ENCODE measurements around the gene TAS2R5. TPM values are rescaled to one million over a fixed set of nuclear protein-coding genes. Genes with fewer than 3 reads are reported as not detected.

Gene TAS2R5
- total RNA-seq, 1 experiment from 2014 or later: 0.90 TPM

- TF ChIP-seq ELF4 (CRISPR knock-in tag; IDR thresholded peaks at IDR 0.05; ENCODE audit: low read depth): no peak
- TF ChIP-seq ERG (CRISPR knock-in tag; IDR thresholded peaks at IDR 0.05): no peak
- TF ChIP-seq ZNF121 (CRISPR knock-in tag; IDR thresholded peaks at IDR 0.05): no peak
Measured at GRCh38 chr7:141742229-141742628, 47.8 kb upstream of the TAS2R5 start (continued).

- Mint-ChIP-seq H3K27ac (no peak overlapping the region), H3K27me3 (ENCODE audit: low read depth) (no peaks in the 10 kb centered on the region), H3K4me1 (peaks cover 8% of the 10 kb centered on the region), H3K36me3 (peaks cover 79% of the 10 kb centered on the region), H3K4me3 (no peak overlapping the region), H3K9me3 (no peaks in the 10 kb centered on the region)
- no peak for ATAC-seq
- ChIA-PET CTCF (no interaction called here), POLR2A (no interaction called here)
- no peak for TF ChIP-seq ZNF219 (CRISPR knock-in tag; IDR thresholded peaks at IDR 0.05; ENCODE audit: borderline replicate concordance)
- DNase-seq (ENCODE audit: low spot score): no peak
Measured at GRCh38 chr7:141744131-141744530, 45.9 kb upstream of the TAS2R5 start.

DNA sequence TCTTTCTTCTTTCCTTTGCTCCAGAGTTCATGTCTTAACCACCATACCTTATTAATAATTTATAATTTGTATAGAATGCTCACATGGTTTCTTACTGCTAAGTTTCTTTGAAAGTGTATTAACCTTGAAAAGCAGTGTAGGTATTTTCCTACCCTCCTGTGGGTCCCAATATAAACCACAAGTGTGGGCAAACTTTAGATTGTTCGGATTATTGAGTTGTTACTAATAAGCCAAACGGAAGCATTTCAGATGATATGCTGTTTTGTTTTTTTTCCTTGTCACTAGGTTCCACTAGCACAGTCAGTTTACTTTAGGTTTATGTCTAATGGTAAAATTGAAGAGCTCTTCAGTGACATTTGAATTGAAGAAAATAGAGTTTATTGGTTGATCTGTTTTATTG is 41.6 kb upstream of the TAS2R5 start:
- no peak overlapping the region for H3K4me3 Mint-ChIP-seq
- H3K9me3 Mint-ChIP-seq: peaks cover 30% of the 10 kb centered on the region
- no peaks in the 10 kb centered on the region for H3K27me3 Mint-ChIP-seq (ENCODE audit: low read depth)
- no peak for ATAC-seq
- DNase-seq (ENCODE audit: low spot score): no peak
- H3K4me1 Mint-ChIP-seq: no peaks in the 10 kb centered on the region
- POLR2A ChIA-PET: no interaction called here
- H3K27ac Mint-ChIP-seq: no peak overlapping the region
- CTCF ChIA-PET: interaction anchor here (1.0 kb wide), 1 partner anchor 11 kb away, joined by 4 read pairs; the partner anchor contains the start of gene SSBP1
- peaks cover 86% of the 10 kb centered on the region for H3K36me3 Mint-ChIP-seq
- TF ChIP-seq, protein P1, sequence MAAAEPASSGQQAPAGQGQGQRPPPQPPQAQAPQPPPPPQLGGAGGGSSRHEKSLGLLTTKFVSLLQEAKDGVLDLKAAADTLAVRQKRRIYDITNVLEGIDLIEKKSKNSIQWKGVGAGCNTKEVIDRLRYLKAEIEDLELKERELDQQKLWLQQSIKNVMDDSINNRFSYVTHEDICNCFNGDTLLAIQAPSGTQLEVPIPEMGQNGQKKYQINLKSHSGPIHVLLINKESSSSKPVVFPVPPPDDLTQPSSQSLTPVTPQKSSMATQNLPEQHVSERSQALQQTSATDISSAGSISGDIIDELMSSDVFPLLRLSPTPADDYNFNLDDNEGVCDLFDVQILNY (CRISPR knock-in tag; IDR thresholded peaks at IDR 0.05): no peak
- TF ChIP-seq, protein P2, sequence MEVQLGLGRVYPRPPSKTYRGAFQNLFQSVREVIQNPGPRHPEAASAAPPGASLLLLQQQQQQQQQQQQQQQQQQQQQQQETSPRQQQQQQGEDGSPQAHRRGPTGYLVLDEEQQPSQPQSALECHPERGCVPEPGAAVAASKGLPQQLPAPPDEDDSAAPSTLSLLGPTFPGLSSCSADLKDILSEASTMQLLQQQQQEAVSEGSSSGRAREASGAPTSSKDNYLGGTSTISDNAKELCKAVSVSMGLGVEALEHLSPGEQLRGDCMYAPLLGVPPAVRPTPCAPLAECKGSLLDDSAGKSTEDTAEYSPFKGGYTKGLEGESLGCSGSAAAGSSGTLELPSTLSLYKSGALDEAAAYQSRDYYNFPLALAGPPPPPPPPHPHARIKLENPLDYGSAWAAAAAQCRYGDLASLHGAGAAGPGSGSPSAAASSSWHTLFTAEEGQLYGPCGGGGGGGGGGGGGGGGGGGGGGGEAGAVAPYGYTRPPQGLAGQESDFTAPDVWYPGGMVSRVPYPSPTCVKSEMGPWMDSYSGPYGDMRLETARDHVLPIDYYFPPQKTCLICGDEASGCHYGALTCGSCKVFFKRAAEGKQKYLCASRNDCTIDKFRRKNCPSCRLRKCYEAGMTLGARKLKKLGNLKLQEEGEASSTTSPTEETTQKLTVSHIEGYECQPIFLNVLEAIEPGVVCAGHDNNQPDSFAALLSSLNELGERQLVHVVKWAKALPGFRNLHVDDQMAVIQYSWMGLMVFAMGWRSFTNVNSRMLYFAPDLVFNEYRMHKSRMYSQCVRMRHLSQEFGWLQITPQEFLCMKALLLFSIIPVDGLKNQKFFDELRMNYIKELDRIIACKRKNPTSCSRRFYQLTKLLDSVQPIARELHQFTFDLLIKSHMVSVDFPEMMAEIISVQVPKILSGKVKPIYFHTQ (CRISPR knock-in tag; IDR thresholded peaks at IDR 0.05): no peak
- no peak for TF ChIP-seq GTF2I (CRISPR knock-in tag; conservative IDR thresholded peaks at IDR 0.05)
- TF ChIP-seq ZNF423 (CRISPR knock-in tag; IDR thresholded peaks at IDR 0.05): no peak
- TF ChIP-seq, protein P3, sequence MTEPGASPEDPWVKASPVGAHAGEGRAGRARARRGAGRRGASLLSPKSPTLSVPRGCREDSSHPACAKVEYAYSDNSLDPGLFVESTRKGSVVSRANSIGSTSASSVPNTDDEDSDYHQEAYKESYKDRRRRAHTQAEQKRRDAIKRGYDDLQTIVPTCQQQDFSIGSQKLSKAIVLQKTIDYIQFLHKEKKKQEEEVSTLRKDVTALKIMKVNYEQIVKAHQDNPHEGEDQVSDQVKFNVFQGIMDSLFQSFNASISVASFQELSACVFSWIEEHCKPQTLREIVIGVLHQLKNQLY (CRISPR knock-in tag; IDR thresholded peaks at IDR 0.05): no peak
- TF ChIP-seq MYBL2 (CRISPR knock-in tag; IDR thresholded peaks at IDR 0.05): no peak
- TF ChIP-seq, protein P4, sequence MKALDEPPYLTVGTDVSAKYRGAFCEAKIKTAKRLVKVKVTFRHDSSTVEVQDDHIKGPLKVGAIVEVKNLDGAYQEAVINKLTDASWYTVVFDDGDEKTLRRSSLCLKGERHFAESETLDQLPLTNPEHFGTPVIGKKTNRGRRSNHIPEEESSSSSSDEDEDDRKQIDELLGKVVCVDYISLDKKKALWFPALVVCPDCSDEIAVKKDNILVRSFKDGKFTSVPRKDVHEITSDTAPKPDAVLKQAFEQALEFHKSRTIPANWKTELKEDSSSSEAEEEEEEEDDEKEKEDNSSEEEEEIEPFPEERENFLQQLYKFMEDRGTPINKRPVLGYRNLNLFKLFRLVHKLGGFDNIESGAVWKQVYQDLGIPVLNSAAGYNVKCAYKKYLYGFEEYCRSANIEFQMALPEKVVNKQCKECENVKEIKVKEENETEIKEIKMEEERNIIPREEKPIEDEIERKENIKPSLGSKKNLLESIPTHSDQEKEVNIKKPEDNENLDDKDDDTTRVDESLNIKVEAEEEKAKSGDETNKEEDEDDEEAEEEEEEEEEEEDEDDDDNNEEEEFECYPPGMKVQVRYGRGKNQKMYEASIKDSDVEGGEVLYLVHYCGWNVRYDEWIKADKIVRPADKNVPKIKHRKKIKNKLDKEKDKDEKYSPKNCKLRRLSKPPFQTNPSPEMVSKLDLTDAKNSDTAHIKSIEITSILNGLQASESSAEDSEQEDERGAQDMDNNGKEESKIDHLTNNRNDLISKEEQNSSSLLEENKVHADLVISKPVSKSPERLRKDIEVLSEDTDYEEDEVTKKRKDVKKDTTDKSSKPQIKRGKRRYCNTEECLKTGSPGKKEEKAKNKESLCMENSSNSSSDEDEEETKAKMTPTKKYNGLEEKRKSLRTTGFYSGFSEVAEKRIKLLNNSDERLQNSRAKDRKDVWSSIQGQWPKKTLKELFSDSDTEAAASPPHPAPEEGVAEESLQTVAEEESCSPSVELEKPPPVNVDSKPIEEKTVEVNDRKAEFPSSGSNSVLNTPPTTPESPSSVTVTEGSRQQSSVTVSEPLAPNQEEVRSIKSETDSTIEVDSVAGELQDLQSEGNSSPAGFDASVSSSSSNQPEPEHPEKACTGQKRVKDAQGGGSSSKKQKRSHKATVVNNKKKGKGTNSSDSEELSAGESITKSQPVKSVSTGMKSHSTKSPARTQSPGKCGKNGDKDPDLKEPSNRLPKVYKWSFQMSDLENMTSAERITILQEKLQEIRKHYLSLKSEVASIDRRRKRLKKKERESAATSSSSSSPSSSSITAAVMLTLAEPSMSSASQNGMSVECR (CRISPR knock-in tag; IDR thresholded peaks at IDR 0.05; ENCODE audit: borderline replicate concordance): no peak
- TF ChIP-seq, protein P5, sequence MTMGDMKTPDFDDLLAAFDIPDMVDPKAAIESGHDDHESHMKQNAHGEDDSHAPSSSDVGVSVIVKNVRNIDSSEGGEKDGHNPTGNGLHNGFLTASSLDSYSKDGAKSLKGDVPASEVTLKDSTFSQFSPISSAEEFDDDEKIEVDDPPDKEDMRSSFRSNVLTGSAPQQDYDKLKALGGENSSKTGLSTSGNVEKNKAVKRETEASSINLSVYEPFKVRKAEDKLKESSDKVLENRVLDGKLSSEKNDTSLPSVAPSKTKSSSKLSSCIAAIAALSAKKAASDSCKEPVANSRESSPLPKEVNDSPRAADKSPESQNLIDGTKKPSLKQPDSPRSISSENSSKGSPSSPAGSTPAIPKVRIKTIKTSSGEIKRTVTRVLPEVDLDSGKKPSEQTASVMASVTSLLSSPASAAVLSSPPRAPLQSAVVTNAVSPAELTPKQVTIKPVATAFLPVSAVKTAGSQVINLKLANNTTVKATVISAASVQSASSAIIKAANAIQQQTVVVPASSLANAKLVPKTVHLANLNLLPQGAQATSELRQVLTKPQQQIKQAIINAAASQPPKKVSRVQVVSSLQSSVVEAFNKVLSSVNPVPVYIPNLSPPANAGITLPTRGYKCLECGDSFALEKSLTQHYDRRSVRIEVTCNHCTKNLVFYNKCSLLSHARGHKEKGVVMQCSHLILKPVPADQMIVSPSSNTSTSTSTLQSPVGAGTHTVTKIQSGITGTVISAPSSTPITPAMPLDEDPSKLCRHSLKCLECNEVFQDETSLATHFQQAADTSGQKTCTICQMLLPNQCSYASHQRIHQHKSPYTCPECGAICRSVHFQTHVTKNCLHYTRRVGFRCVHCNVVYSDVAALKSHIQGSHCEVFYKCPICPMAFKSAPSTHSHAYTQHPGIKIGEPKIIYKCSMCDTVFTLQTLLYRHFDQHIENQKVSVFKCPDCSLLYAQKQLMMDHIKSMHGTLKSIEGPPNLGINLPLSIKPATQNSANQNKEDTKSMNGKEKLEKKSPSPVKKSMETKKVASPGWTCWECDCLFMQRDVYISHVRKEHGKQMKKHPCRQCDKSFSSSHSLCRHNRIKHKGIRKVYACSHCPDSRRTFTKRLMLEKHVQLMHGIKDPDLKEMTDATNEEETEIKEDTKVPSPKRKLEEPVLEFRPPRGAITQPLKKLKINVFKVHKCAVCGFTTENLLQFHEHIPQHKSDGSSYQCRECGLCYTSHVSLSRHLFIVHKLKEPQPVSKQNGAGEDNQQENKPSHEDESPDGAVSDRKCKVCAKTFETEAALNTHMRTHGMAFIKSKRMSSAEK (CRISPR knock-in tag; IDR thresholded peaks at IDR 0.05; ENCODE audit: borderline replicate concordance): no peak
- TF ChIP-seq IRF1 (CRISPR knock-in tag; IDR thresholded peaks at IDR 0.05): no peak
- TF ChIP-seq NR1H2 (CRISPR knock-in tag; IDR thresholded peaks at IDR 0.05): no peak
- no peak for TF ChIP-seq TCF7 (CRISPR knock-in tag; IDR thresholded peaks at IDR 0.05; ENCODE audit: low read depth)
- TF ChIP-seq FOXP1 (CRISPR knock-in tag; IDR thresholded peaks at IDR 0.05; ENCODE audit: borderline replicate concordance): no peak
- TF ChIP-seq ZNF232 (CRISPR knock-in tag; IDR thresholded peaks at IDR 0.05): no peak

All from WTC11 (cell line).